Activated B cell treated with CpG ODN at 0.5 μM for 24 hours (primary cell): ENCODE results near the gene COL2A1. TPM values are rescaled to one million over a fixed set of nuclear protein-coding genes. Genes with fewer than 3 reads are reported as not detected.

ENCODE experiments used
- ATAC-seq: fragments of 200-7000 bp; cut with Tn5 transposase; one replicate; pipeline ENCODE4 v1.10.0; 2021; ENCODE audit warnings: low read depth, mild to moderate bottlenecking, moderate library complexity
- CTCF ChIA-PET: fragments of 350-600 bp; sonication (Branson Sonifier 250); formaldehyde crosslinking; loops from one replicate; lab custom pipeline; 2021; ENCODE audit warnings: antibody characterized with exemption; lab: Charles Lee
- POLR2A ChIA-PET: fragments of 350-600 bp; sonication (Branson Sonifier 250); formaldehyde crosslinking; loops from one replicate; lab custom pipeline; 2021; ENCODE audit warnings: antibody characterized with exemption; lab: Charles Lee
- DNase-seq: peaks from one replicate; pipeline ENCODE4 v3.0.0; 2022
- H3K27ac Mint-ChIP-seq: one replicate; pipeline ENCODE4 v1.8.0; 2020; ENCODE audit warnings: mixed read lengths
- H3K27me3 Mint-ChIP-seq: one replicate; pipeline ENCODE4 v1.8.0; 2021; ENCODE audit warnings: mixed read lengths
- H3K36me3 Mint-ChIP-seq: one replicate; pipeline ENCODE4 v1.8.0; 2021; ENCODE audit warnings: low read depth, mixed read lengths
- H3K4me1 Mint-ChIP-seq: one replicate; pipeline ENCODE4 v1.8.0; 2021; ENCODE audit warnings: mixed read lengths
- H3K4me3 Mint-ChIP-seq: one replicate; pipeline ENCODE4 v1.8.0; 2020; ENCODE audit warnings: mild to moderate bottlenecking, mixed read lengths
- H3K9me3 Mint-ChIP-seq: one replicate; pipeline ENCODE4 v1.8.0; 2020; ENCODE audit warnings: mixed read lengths
- intact Hi-C: fragments of 100-400 bp; cut with micrococcal nuclease; formaldehyde crosslinking; loops from one replicate; pipeline ENCODE4 v1.15.1; 2024
- total RNA-seq: library from RNA; stranded (reverse); gene quantifications from 2 replicates; pipeline ENCODE4 v1.2.3, GENCODE V29; 2022
- TF ChIP-seq, protein P1 (sequence below): fragments of 200-600 bp; IDR thresholded peaks from one replicate; pipeline ENCODE4 v1.8.0; 2022; ENCODE audit warnings: antibody characterized with exemption, mild to moderate bottlenecking

COL2A1 gene
- total RNA-seq, 1 donor from 2014 or later, result not detected

GRCh38 chr12:47995981-47996401 is 8.3 kb downstream of the COL2A1 start:
- Mint-ChIP-seq H3K4me1 (peaks cover 8% of the 10 kb centered on the region), H3K4me3 (no peak overlapping the region), H3K36me3 (no peaks in the 10 kb centered on the region), H3K9me3 (no peaks in the 10 kb centered on the region), H3K27ac (no peak overlapping the region), H3K27me3 (peaks cover 56% of the 10 kb centered on the region)
- DNase-seq (no peak), ATAC-seq (no peak)
- intact Hi-C loops, result no loop called here
- CTCF ChIA-PET, result no interaction called here
- TF ChIP-seq, protein P1, sequence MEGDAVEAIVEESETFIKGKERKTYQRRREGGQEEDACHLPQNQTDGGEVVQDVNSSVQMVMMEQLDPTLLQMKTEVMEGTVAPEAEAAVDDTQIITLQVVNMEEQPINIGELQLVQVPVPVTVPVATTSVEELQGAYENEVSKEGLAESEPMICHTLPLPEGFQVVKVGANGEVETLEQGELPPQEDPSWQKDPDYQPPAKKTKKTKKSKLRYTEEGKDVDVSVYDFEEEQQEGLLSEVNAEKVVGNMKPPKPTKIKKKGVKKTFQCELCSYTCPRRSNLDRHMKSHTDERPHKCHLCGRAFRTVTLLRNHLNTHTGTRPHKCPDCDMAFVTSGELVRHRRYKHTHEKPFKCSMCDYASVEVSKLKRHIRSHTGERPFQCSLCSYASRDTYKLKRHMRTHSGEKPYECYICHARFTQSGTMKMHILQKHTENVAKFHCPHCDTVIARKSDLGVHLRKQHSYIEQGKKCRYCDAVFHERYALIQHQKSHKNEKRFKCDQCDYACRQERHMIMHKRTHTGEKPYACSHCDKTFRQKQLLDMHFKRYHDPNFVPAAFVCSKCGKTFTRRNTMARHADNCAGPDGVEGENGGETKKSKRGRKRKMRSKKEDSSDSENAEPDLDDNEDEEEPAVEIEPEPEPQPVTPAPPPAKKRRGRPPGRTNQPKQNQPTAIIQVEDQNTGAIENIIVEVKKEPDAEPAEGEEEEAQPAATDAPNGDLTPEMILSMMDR, result no peak
- POLR2A ChIA-PET, result no interaction called here

- Mint-ChIP-seq H3K36me3 (no peaks in the 10 kb centered on the region), H3K9me3 (no peaks in the 10 kb centered on the region), H3K4me3 (no peak overlapping the region), H3K27me3 (peaks cover 32% of the 10 kb centered on the region), H3K27ac (no peak overlapping the region), H3K4me1 (peaks cover 29% of the 10 kb centered on the region)
- no peak for DNase-seq
- TF ChIP-seq, protein P1, result no peak
- ChIA-PET CTCF (no interaction called here), POLR2A (no interaction called here)
- no peak for ATAC-seq
- intact Hi-C loops, result no loop called here
Measured at GRCh38 chr12:47993491-47993890, 10.8 kb downstream of the COL2A1 start.

DNA sequence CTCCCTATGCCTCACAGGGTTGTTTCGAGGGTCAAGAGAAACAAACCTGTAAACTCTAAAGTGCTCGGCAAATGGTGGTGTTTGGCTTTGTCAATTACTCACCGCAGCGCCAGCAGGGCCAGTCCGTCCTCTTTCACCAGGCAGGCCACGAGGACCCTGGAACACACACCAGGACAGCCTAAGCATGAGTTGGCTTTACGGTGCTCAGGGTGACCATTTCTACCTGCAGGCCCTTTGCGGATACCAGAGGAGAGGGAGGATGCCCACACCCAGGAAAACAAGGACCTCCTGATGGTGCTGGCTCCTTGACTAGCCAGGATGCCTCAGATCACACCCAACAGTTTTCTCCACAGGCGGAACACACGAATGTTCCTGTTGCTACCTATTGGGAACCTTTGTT is 11.5 kb downstream of the COL2A1 start:
- no peak overlapping the region for H3K27ac Mint-ChIP-seq
- POLR2A ChIA-PET, result no interaction called here
- TF ChIP-seq, protein P1, result no peak
- no peak for DNase-seq
- intact Hi-C loops, result no loop called here
- no peak for ATAC-seq
- no peak overlapping the region for H3K4me3 Mint-ChIP-seq
- H3K27me3 Mint-ChIP-seq, result peaks cover 25% of the 10 kb centered on the region
- H3K9me3 Mint-ChIP-seq, result no peaks in the 10 kb centered on the region
- H3K36me3 Mint-ChIP-seq, result no peaks in the 10 kb centered on the region
- CTCF ChIA-PET, result no interaction called here
- peaks cover 30% of the 10 kb centered on the region for H3K4me1 Mint-ChIP-seq

DNA sequence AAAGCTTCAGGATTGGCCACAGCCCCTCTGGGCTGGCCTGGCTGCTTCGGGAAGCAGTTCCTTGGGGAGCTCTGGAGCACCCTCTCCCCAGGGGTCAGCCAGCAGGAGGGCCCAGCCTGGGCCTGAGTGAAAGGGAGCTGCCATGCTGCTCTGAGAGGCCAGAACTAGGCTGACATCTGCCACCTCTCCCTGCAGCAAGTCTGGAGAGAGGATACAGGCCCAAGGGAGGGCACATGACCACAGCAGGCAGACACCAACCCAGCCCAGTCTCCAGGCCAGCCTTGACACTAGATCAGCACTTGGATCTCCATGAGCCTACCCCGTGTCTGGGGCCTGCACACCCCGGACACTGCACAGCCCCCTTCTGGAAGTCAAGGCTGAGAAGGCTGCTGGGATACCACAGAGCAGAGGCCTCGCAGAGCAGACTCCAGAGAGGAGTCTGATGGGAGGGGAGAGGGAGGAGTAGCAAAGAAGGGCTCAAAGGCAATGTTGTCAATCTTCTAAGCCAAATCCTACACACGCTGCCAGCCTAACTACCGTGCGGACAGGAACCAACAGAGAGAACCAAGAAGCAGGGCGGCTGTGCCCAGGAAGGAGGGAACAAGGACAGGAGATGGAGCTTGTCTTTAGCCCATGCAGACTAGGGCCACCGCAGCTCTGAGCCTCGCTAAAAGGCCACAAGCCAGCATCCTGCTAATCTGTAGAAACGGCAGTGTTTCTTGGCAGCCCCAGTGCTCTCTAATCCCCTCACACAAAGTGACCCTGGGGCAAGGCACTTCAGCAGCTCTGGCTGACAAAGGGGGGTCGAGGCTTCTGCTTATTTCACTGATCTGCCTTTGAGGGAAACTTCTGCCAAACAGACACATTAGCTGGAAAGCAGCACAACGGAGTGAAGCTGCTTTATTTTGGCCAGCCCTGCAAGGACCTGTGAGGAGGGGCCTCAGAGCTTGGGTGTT is 12.9 kb downstream of the COL2A1 start:
- TF ChIP-seq, protein P1, result no peak
- Mint-ChIP-seq H3K4me1 (peaks cover 34% of the 10 kb centered on the region), H3K9me3 (no peaks in the 10 kb centered on the region), H3K27me3 (peaks cover 20% of the 10 kb centered on the region), H3K27ac (no peak overlapping the region), H3K36me3 (no peaks in the 10 kb centered on the region), H3K4me3 (no peak overlapping the region)
- DNase-seq, result peak; percentile 11
- POLR2A ChIA-PET, result interaction anchor here (1.1 kb wide), 1 partner anchor 13 kb away, joined by 3 read pairs; the partner anchor contains the start of gene COL2A1
- intact Hi-C loops, result no loop called here
- CTCF ChIA-PET, result no interaction called here
- ATAC-seq, result no peak
